Measurements from ENCODE around the gene PLEKHG2.

DNA sequence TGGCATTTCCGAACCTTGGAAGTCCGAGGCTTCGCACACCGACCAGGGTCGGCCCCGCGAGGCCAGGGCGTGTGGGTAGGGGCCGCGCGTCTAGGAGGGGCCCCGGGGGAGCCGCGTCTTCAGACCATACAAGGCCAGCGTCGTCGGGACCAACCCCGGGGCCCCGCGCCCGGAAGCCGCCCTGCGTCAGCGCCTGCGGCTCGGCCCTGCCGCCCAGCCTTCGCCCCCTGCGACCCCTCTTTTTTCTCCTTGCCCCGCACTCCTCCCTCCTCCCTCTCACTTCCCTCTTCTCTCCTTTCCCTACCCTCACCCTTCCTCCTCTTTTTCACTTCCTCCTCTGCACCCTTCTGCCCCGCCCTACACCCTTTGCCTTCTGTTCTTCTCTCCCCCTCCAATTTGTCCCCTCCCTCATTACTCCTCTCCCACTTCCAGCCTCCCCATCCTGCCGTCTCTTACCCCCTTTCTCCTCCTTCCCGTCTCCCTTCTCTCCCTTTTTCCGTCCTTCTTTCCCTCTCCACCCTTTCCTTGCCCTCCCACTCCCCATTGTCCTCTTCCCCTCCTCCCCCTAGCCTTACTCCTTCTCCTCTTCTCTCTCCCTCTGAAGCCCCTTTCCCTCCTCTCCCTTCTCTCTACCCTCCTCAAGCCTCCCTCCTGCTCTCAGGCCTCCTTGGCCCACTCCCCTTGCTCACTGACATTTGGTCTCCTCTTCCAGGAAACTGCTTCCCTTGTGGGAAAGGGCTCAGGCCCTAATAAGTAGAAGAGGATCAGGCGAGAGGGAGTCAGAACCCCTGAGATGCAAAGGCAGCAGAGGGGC is 2.2 kb upstream of the PLEKHG2 start:
- TF ChIP-seq MXI1 (conservative IDR thresholded peaks at IDR 0.05; ENCODE audit: poor library complexity, severe bottlenecking) = no peak
- TF ChIP-seq, protein P1, sequence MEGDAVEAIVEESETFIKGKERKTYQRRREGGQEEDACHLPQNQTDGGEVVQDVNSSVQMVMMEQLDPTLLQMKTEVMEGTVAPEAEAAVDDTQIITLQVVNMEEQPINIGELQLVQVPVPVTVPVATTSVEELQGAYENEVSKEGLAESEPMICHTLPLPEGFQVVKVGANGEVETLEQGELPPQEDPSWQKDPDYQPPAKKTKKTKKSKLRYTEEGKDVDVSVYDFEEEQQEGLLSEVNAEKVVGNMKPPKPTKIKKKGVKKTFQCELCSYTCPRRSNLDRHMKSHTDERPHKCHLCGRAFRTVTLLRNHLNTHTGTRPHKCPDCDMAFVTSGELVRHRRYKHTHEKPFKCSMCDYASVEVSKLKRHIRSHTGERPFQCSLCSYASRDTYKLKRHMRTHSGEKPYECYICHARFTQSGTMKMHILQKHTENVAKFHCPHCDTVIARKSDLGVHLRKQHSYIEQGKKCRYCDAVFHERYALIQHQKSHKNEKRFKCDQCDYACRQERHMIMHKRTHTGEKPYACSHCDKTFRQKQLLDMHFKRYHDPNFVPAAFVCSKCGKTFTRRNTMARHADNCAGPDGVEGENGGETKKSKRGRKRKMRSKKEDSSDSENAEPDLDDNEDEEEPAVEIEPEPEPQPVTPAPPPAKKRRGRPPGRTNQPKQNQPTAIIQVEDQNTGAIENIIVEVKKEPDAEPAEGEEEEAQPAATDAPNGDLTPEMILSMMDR (IDR thresholded peaks at IDR 0.05; ENCODE audit: poor library complexity, severe bottlenecking) = no peak
- TF ChIP-seq EP300 (conservative IDR thresholded peaks at IDR 0.05; ENCODE audit: poor library complexity, severe bottlenecking) = no peak
- no peak for TF ChIP-seq POLR2AphosphoS5 (IDR thresholded peaks at IDR 0.05)

Data from neural cell (in vitro differentiated cells).